HG03039 (cell line): ENCODE measurements around the gene GJC2.
A peak's percentile ranks its signal among the peaks of the same experiment; 100 is the strongest.

ENCODE experiments used
- ATAC-seq: cut with Tn5 transposase; IDR thresholded peaks from one replicate; pipeline ENCODE4 v1.9.1; 2021; ENCODE audit warnings: mild to moderate bottlenecking, moderate library complexity; ENCODE audit not compliant: unreplicated experiment

GJC2 gene

GRCh38 chr1:228156515-228156881, 6.8 kb downstream of the GJC2 start:
- ATAC-seq: no peak

GRCh38 chr1:228156941-228157728, 7.4 kb downstream of the GJC2 start:
- ATAC-seq: no peak

- ATAC-seq: no peak
Observed at GRCh38 chr1:228157729-228158126, 8.0 kb downstream of the GJC2 start.

DNA sequence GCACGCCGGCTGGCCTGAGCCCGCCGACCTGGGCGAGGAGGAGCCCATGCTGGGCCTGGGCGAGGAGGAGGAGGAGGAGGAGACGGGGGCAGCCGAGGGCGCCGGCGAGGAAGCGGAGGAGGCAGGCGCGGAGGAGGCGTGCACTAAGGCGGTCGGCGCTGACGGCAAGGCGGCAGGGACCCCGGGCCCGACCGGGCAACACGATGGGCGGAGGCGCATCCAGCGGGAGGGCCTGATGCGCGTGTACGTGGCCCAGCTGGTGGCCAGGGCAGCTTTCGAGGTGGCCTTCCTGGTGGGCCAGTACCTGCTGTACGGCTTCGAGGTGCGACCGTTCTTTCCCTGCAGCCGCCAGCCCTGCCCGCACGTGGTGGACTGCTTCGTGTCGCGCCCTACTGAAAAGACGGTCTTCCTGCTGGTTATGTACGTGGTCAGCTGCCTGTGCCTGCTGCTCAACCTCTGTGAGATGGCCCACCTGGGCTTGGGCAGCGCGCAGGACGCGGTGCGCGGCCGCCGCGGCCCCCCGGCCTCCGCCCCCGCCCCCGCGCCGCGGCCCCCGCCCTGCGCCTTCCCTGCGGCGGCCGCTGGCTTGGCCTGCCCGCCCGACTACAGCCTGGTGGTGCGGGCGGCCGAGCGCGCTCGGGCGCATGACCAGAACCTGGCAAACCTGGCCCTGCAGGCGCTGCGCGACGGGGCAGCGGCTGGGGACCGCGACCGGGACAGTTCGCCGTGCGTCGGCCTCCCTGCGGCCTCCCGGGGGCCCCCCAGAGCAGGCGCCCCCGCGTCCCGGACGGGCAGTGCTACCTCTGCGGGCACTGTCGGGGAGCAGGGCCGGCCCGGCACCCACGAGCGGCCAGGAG, 8.6 kb downstream of the GJC2 start:
- ATAC-seq: no peak

- ATAC-seq: no peak
Observed at GRCh38 chr1:228159008-228159665, 9.4 kb downstream of the GJC2 start.

GRCh38 chr1:228160201-228160761, 10.6 kb downstream of the GJC2 start:
- no peak for ATAC-seq

DNA sequence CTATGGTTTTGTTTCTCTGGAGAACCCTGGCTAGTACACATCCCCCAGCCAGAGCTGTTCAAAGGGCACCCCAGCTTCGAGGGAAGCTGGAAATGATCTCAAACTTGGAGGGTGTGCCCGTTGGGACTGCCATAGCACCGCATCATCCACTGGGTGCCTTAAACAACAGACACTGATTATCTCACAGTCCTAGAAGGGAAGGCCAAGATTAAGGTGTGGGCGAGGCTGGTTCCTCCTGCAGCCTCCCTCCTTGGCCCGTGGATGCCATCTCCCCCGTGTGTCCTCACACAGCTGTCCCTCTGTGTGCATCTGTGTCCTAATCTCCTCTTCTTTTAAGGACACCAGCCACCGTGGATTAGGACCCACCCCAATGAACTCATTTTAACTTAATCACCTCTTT, 11.6 kb downstream of the GJC2 start:
- ATAC-seq: no peak

DNA sequence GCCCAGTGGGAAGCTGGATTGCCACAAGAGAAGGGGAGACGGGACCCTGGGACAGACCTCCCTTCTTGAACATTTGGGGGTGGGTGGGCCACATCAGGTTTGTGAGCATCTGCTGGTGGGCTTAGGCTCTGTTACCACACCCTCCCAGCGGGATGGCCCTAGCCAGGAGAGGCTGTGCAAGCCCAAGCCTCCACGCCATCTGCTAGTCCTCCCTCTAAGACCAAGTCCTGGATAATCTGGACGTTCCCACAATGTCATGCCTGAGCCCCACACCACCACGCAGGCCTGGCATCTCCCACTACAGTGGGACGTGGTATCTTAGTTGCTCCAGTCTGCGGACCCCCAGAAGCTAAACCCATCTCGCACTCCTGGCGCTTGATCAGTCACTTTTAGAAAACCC, 12.1 kb downstream of the GJC2 start:
- no peak for ATAC-seq

GRCh38 chr1:228162286-228163006, 12.7 kb downstream of the GJC2 start:
- ATAC-seq: no peak

- no peak for ATAC-seq
Observed at GRCh38 chr1:228163007-228163753, 13.4 kb downstream of the GJC2 start.

GRCh38 chr1:228163776-228164519, 14.2 kb downstream of the GJC2 start:
- no peak for ATAC-seq

GRCh38 chr1:228164561-228165371, 15.0 kb downstream of the GJC2 start:
- ATAC-seq: no peak

DNA sequence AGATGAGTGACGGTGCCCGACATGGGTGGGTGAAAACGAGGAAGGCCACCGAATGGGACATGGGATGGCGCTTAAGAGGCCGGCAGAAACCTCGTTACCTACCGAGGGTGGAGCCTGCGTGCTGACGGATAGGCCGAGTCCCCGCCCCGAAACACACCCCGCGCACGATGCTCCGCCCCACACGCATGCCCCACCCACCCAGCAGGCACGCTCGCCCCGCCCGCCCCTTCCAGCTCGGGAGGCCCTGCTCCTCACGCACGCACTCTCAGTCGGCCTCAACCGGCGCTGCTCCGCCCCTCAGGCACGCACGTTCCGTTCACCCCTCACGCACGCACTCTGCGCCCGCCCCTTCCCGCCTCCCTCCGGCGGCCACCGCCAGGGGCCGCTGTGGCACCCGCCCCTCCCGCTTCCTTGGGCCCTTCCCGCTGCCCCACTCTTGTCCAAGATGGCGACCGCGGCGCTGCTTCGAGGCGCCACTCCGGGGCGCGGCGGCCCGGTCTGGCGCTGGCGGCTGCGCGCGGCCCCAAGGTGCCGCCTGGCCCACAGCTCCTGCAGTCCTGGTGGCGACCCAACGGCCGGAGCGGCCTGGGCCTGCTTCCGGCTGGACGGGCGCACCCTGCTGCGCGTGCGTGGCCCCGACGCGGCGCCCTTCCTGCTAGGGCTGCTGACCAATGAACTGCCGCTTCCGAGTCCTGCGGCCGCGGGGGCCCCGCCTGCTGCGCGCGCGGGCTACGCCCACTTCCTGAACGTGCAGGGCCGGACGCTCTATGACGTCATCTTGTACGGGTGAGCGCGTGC, 15.8 kb downstream of the GJC2 start, which contains the start of gene IBA57:
Gene IBA57, plus strand, starts transcription at position 433 of the 798 bp plus-strand sequence. Its CDS starts 13 bp downstream, at position 446.
- ATAC-seq: peak; percentile 77

DNA sequence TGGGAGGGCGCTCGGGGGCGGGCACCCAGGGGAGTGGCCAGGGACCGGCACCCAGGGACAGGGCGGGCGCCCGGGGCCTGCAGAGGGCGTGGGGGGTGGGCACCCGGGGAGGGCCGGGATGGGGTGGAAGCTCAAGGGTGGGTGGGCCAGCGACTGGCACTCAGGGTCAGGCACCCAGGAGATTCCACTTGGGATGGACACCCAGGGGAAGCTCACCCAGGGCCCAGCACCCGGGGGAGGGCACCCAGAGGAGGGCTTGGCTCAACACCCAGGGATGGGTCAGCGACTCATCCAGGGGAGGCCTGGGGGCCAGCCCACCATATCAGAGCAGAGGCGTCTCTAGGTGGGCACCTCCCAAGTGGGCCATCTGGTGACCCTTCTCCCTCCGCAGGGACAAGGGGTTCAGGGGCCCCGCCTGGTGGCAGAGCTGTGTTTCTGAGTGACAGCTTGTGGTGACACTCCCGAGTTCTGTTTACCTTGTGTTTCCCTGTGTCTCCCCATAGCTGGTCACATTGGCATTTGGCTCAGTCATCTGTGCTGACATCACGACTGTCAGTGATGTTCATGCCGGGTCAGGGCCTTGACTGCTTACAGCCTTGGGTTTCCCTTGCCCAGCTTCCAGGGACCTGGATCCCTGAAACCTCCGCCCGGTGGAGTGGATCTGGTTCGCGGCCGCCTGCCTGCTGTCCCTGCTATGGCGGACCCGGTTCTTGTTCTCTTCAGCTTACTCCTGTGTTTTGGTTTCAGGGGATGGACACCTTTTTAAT, 16.6 kb downstream of the GJC2 start:
- ATAC-seq: peak; percentile 13

- no peak for ATAC-seq
Observed at GRCh38 chr1:228168563-228169270, 19.0 kb downstream of the GJC2 start.

- ATAC-seq: no peak
Observed at GRCh38 chr1:228169345-228169744, 19.6 kb downstream of the GJC2 start.
